ENCODE data around the gene MAP3K8.

Gene MAP3K8

DNA sequence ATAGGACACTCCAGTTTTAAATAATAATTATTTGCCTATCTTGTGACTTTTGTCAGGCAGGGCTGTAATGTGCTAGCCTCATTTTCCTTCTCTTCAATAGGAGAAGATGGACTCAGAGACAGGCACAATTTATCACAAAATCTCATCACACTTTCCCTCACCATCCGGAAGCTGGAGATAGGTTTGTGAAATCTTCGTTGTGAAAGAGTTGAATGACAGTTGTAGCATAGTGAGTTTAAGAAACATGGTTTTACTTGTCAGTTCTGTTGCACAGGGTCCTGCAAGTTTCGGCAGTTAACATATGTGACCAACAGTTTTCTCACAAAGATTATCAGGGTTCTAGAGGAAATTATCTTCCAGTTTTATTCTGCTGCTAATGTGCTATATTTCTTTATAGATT, 37.7 kb upstream of the MAP3K8 start:
- H3K4me3 ChIP-seq (ENCODE audit: low read length), result no peak overlapping the region

DNA sequence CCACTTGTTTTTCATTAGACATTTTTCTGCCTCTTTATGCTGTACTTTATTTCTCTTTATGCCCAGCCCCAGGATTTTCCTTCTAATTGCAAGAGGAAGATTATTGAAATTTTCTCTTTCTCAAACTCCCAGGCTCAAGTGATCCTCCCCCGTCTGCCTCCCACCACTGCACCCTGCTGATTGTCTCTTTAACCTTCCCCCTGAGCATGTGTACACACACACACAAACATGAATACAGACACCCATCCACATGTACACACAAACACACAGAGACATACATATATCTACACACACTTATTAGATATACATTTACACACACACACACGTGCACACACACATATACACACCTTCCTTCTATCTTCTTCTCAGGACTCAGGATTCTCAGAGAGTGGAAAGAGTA, 37.3 kb upstream of the MAP3K8 start:
- Histone ChIP-seq H3K9me3 (ENCODE audit: insufficient read depth, low read length) (no peaks in the 10 kb centered on the region), H3K4me3 (ENCODE audit: low read length) (no peak overlapping the region), H4K20me1 (ENCODE audit: insufficient read depth, low read length) (no peaks in the 10 kb centered on the region), H3K27me3 (ENCODE audit: low read depth, low read length) (no peaks in the 10 kb centered on the region), H2AFZ (ENCODE audit: low read depth, low read length) (no peak overlapping the region), H3K9ac (ENCODE audit: low read length) (no peak overlapping the region), H3K27ac (ENCODE audit: low read length) (no peak overlapping the region), H3K36me3 (replicated peaks; ENCODE audit: low read depth, low read length) (no peaks in the 10 kb centered on the region), H3K4me1 (ENCODE audit: low read length) (peaks cover 22% of the 10 kb centered on the region), H3K4me2 (ENCODE audit: low read length) (no peak overlapping the region), H3K79me2 (ENCODE audit: low read length) (no peaks in the 10 kb centered on the region)
- TF ChIP-seq, protein P1, sequence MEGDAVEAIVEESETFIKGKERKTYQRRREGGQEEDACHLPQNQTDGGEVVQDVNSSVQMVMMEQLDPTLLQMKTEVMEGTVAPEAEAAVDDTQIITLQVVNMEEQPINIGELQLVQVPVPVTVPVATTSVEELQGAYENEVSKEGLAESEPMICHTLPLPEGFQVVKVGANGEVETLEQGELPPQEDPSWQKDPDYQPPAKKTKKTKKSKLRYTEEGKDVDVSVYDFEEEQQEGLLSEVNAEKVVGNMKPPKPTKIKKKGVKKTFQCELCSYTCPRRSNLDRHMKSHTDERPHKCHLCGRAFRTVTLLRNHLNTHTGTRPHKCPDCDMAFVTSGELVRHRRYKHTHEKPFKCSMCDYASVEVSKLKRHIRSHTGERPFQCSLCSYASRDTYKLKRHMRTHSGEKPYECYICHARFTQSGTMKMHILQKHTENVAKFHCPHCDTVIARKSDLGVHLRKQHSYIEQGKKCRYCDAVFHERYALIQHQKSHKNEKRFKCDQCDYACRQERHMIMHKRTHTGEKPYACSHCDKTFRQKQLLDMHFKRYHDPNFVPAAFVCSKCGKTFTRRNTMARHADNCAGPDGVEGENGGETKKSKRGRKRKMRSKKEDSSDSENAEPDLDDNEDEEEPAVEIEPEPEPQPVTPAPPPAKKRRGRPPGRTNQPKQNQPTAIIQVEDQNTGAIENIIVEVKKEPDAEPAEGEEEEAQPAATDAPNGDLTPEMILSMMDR (IDR thresholded peaks at IDR 0.05; ENCODE audit: low read depth, low read length), result no peak
- TF ChIP-seq EZH2phosphoT487 (IDR thresholded peaks at IDR 0.05; ENCODE audit: low read depth), result no peak

More for the DNA sequence above, 37.7 kb upstream of the MAP3K8 start:
- Histone ChIP-seq H3K9ac (ENCODE audit: low read length) (no peak overlapping the region), H3K79me2 (ENCODE audit: low read length) (no peaks in the 10 kb centered on the region), H3K4me1 (ENCODE audit: low read length) (peaks cover 22% of the 10 kb centered on the region), H3K36me3 (replicated peaks; ENCODE audit: low read depth, low read length) (no peaks in the 10 kb centered on the region), H2AFZ (ENCODE audit: low read depth, low read length) (no peak overlapping the region), H4K20me1 (ENCODE audit: insufficient read depth, low read length) (no peaks in the 10 kb centered on the region), H3K27me3 (ENCODE audit: low read depth, low read length) (no peaks in the 10 kb centered on the region), H3K27ac (ENCODE audit: low read length) (no peak overlapping the region), H3K9me3 (ENCODE audit: insufficient read depth, low read length) (no peaks in the 10 kb centered on the region), H3K4me2 (ENCODE audit: low read length) (no peak overlapping the region)
- no peak for TF ChIP-seq EZH2phosphoT487 (IDR thresholded peaks at IDR 0.05; ENCODE audit: low read depth)
- TF ChIP-seq, protein P1 (IDR thresholded peaks at IDR 0.05; ENCODE audit: low read depth, low read length), result no peak

DNA sequence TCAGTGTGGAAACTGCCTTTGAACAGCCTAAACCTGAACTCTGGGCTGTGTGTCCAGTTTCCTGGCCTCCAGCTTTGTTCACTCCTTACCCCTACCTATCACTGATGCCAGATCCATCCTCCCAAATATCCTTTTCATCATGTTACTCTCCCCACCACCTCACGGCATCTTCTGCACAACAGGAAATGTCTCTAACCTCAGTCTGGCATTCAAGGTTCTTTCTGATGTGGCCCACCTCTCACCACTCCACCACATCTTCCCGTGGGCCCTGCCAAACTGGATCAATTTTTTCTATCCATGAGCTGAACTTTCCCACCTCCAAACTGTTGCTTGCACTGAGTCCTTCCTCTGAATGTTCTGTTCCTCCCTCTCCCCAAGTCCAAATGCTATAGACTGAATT, 35.8 kb upstream of the MAP3K8 start:
- Histone ChIP-seq H3K79me2 (ENCODE audit: low read length) (no peaks in the 10 kb centered on the region), H3K4me3 (ENCODE audit: low read length) (no peak overlapping the region), H3K9me3 (ENCODE audit: insufficient read depth, low read length) (no peaks in the 10 kb centered on the region), H3K27ac (ENCODE audit: low read length) (no peak overlapping the region), H3K36me3 (replicated peaks; ENCODE audit: low read depth, low read length) (no peaks in the 10 kb centered on the region), H3K4me2 (ENCODE audit: low read length) (no peak overlapping the region), H2AFZ (ENCODE audit: low read depth, low read length) (no peak overlapping the region), H3K4me1 (ENCODE audit: low read length) (peaks cover 18% of the 10 kb centered on the region), H4K20me1 (ENCODE audit: insufficient read depth, low read length) (no peaks in the 10 kb centered on the region), H3K9ac (ENCODE audit: low read length) (no peak overlapping the region), H3K27me3 (ENCODE audit: low read depth, low read length) (no peaks in the 10 kb centered on the region)
- no peak for TF ChIP-seq EZH2phosphoT487 (IDR thresholded peaks at IDR 0.05; ENCODE audit: low read depth)
- TF ChIP-seq, protein P1 (IDR thresholded peaks at IDR 0.05; ENCODE audit: low read depth, low read length), result no peak

DNA sequence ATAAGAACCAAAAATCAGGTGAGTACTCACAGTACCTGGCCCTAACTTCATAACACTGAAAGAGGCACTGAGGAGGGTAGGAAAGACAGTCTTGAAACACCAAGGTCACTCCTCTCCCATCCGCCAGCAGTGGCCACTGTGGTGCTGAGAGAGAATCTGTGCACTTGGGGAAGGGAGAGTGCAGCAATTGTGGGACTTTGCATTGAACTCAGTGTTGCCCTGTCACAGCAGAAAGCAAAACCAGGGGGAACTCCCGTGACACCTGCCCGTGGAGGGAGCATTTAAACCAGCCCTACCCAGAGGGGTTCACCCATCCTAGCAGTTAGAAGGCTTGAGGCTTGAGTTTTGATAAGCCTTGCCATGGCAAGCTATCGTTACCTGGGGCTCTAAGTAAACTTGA, 35.2 kb upstream of the MAP3K8 start:
- no peak overlapping the region for H3K9ac ChIP-seq (ENCODE audit: low read length)
- H3K9me3 ChIP-seq (ENCODE audit: insufficient read depth, low read length), result no peaks in the 10 kb centered on the region
- H2AFZ ChIP-seq (ENCODE audit: low read depth, low read length), result no peak overlapping the region
- H4K20me1 ChIP-seq (ENCODE audit: insufficient read depth, low read length), result no peaks in the 10 kb centered on the region
- no peak overlapping the region for H3K4me3 ChIP-seq (ENCODE audit: low read length)
- peaks cover 18% of the 10 kb centered on the region for H3K4me1 ChIP-seq (ENCODE audit: low read length)
- TF ChIP-seq, protein P1 (IDR thresholded peaks at IDR 0.05; ENCODE audit: low read depth, low read length), result peak; percentile 29; the same call in 1 of the 2 replicates
- no peak for TF ChIP-seq EZH2phosphoT487 (IDR thresholded peaks at IDR 0.05; ENCODE audit: low read depth)
- no peak overlapping the region; the same call in 1 of the 2 replicates for H3K4me2 ChIP-seq (ENCODE audit: low read length)
- H3K79me2 ChIP-seq (ENCODE audit: low read length), result no peaks in the 10 kb centered on the region
- H3K27ac ChIP-seq (ENCODE audit: low read length), result no peak overlapping the region
- H3K36me3 ChIP-seq (replicated peaks; ENCODE audit: low read depth, low read length), result no peaks in the 10 kb centered on the region
- H3K27me3 ChIP-seq (ENCODE audit: low read depth, low read length), result no peaks in the 10 kb centered on the region

All from OCI-LY3 (cell line).